ENCODE data around the gene EHBP1. TPM values are rescaled to one million over a fixed set of nuclear protein-coding genes. Genes with fewer than 3 reads are reported as not detected.

Gene EHBP1
- total and polyA plus RNA-seq, 8 donors, result 10.2 to 142 (median 37.9) TPM

DNA sequence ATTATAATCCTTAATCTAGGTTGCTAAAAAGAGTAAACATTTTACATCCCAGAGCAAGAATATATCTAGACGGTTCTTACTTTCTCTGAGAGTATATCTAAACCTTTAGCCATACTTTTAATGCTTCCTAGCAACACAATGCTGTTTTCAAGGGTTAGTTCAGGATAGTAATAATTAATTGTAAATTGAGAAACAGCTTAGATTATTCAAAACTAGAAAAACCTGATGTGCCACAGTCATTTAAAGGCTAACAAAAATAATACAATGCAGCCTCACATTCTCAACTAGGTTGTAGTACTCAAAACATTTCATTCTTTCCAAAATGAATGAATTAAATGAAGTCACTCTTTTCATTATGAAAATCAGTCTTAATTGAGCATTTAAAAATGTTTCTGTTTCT is 241.9 kb downstream of the EHBP1 start:
- intact Hi-C loops (cut with DNase I; ENCODE audit: low total_unique reads), result no loop called here
- H3K27ac ChIP-seq, result no peak overlapping the region
- 41 to 51% (median 45%) methylated on average over 1 of the region's 1 CpG for WGBS, 5 donors
- H3K9me3 ChIP-seq, result no peaks in the 10 kb centered on the region
- TF ChIP-seq POLR2A (IDR thresholded peaks at IDR 0.05), result no peak
- no peak for TF ChIP-seq EP300 (IDR thresholded peaks at IDR 0.05)
- TF ChIP-seq, protein P1, sequence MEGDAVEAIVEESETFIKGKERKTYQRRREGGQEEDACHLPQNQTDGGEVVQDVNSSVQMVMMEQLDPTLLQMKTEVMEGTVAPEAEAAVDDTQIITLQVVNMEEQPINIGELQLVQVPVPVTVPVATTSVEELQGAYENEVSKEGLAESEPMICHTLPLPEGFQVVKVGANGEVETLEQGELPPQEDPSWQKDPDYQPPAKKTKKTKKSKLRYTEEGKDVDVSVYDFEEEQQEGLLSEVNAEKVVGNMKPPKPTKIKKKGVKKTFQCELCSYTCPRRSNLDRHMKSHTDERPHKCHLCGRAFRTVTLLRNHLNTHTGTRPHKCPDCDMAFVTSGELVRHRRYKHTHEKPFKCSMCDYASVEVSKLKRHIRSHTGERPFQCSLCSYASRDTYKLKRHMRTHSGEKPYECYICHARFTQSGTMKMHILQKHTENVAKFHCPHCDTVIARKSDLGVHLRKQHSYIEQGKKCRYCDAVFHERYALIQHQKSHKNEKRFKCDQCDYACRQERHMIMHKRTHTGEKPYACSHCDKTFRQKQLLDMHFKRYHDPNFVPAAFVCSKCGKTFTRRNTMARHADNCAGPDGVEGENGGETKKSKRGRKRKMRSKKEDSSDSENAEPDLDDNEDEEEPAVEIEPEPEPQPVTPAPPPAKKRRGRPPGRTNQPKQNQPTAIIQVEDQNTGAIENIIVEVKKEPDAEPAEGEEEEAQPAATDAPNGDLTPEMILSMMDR (IDR thresholded peaks at IDR 0.05), result no peak
- TF ChIP-seq POLR2AphosphoS5 (IDR thresholded peaks at IDR 0.05), result no peak
- DNase-seq, result peak in 1 of 2 donors; percentile 37
- peaks cover 0 to 33% (median 19%) of the 10 kb centered on the region in 4 donors for H3K36me3 ChIP-seq
- H3K4me1 ChIP-seq, result no peaks in the 10 kb centered on the region
- H3K27me3 ChIP-seq, result no peaks in the 10 kb centered on the region
- no peak overlapping the region for H3K4me3 ChIP-seq

DNA sequence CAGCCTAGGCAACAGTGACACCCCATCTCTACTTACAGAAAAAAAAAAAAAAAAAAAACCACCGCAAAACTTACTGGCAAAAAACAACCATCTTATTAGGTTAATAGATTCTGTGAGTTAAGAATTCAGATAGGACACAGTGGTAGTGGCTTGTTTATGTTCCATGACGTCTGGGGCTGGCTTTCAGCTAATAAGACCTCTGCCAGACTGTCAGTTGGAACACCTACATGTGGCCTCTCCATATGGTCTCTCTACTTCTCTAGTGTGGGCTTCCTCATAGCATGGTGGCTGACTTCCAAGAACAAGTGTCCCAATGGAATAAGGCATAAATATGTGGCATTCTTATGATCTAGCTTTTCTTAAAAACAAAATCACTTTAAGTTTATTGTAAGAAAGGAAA is 251.1 kb downstream of the EHBP1 start:
- H3K36me3 ChIP-seq, result peaks cover 7 to 42% (median 29%) of the 10 kb centered on the region in 4 donors
- no peaks in the 10 kb centered on the region for H3K4me1 ChIP-seq
- TF ChIP-seq EP300 (IDR thresholded peaks at IDR 0.05), result no peak
- TF ChIP-seq, protein P1 (IDR thresholded peaks at IDR 0.05), result no peak
- no peak for TF ChIP-seq POLR2AphosphoS5 (IDR thresholded peaks at IDR 0.05)
- no peak for TF ChIP-seq POLR2A (IDR thresholded peaks at IDR 0.05)
- 82 to 90% (median 84%) methylated on average over 2 of the region's 2 CpGs for WGBS, 5 donors
- H3K4me3 ChIP-seq, result no peak overlapping the region
- intact Hi-C loops (cut with DNase I; ENCODE audit: low total_unique reads), result no loop called here
- H3K27ac ChIP-seq, result no peak overlapping the region
- H3K27me3 ChIP-seq, result no peaks in the 10 kb centered on the region
- DNase-seq, result peak in 1 of 2 donors; percentile 12
- no peaks in the 10 kb centered on the region for H3K9me3 ChIP-seq

DNA sequence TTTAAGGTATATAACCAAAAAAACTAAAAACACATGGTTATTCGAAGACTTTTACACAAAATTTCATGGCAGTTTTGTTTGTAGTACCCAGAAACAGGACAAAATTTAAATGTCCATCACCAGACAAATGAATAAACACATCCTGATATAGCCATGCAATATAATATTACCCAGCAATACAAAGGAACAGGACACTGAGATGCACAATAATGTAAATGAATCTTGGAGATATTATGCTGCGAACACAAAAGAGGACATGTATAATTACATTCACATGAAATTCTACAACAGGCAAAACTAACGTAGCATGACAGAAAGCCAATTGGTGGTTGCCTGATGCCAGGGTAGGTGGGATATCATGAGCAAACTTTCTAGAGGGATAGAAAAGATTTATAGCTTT is 252.7 kb downstream of the EHBP1 start:
- Histone ChIP-seq H3K4me3 (no peak overlapping the region), H3K27ac (no peak overlapping the region), H3K4me1 (no peaks in the 10 kb centered on the region), H3K36me3 (peaks cover 7 to 49% (median 31%) of the 10 kb centered on the region in 4 donors), H3K27me3 (no peaks in the 10 kb centered on the region), H3K9me3 (no peaks in the 10 kb centered on the region)
- 97 to 99% (median 98%) methylated on average over 3 of the region's 3 CpGs for WGBS, 5 donors
- intact Hi-C loops (cut with DNase I; ENCODE audit: low total_unique reads), result no loop called here
- TF ChIP-seq, protein P1 (IDR thresholded peaks at IDR 0.05), result no peak
- no peak for TF ChIP-seq POLR2A (IDR thresholded peaks at IDR 0.05)
- TF ChIP-seq EP300 (IDR thresholded peaks at IDR 0.05), result no peak
- TF ChIP-seq POLR2AphosphoS5 (IDR thresholded peaks at IDR 0.05), result no peak
- no peak for DNase-seq

DNA sequence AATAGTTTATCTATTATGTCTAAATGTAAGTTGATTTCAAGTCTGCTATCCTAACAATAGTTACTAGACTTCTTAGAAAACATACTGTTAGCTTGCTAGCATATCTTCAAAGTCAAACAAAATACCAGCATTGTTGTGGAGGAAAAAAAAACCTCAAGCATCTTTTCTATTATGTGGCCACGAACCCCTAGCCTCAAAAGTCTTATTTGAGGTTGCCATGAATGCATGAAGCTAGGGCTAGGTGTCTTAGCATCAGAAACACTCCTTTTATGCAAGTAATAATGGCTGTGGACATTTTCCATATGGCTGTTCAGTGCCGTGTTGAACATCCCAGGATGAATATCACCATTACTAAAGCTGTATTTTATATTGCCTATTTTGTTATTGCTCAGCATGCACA is 258.5 kb downstream of the EHBP1 start:
- Histone ChIP-seq H3K4me3 (no peak overlapping the region), H3K27ac (no peak overlapping the region), H3K36me3 (peaks cover under 1 to 26% (median 9%) of the 10 kb centered on the region in 4 donors), H3K9me3 (no peaks in the 10 kb centered on the region), H3K4me1 (no peaks in the 10 kb centered on the region), H3K27me3 (no peaks in the 10 kb centered on the region)
- TF ChIP-seq POLR2A (IDR thresholded peaks at IDR 0.05), result no peak
- TF ChIP-seq EP300 (IDR thresholded peaks at IDR 0.05), result no peak
- no peak for TF ChIP-seq POLR2AphosphoS5 (IDR thresholded peaks at IDR 0.05)
- TF ChIP-seq, protein P1 (IDR thresholded peaks at IDR 0.05), result no peak
- intact Hi-C loops (cut with DNase I; ENCODE audit: low total_unique reads), result no loop called here
- WGBS, 5 donors, result 82 to 88% (median 86%) methylated on average over 2 of the region's 2 CpGs
- DNase-seq, result no peak

All from stomach (tissue), 9 donors.